Right atrium auricular region (tissue), 2 donors: ENCODE results near the gene TCAF1. TPM values are rescaled to one million over a fixed set of nuclear protein-coding genes. Genes with fewer than 3 reads are reported as not detected.
A peak's percentile ranks its signal among the peaks of the same experiment; 100 is the strongest.

Source experiments
- DNase-seq: peaks from one replicate; pipeline ENCODE4 v3.0.0-alpha.2; 2019; ENCODE audit warnings: low spot score
- H3K27ac ChIP-seq, 2 donors: fragments of 200-600 bp; sonication (generic); 1 replicate in 1 of 2; 2 replicates in 1 of 2; pipeline ENCODE4 v1.5.1; 2016 to 2019
- H3K27me3 ChIP-seq, 2 donors: fragments of 200-600 bp; sonication (generic); one replicate each; pipeline versions ENCODE4 v1.5.1 to v1.6.0; 2017 to 2019
- H3K36me3 ChIP-seq: fragments of 200-600 bp; sonication (generic); one replicate; pipeline ENCODE4 v1.5.1; 2016
- H3K4me1 ChIP-seq, 2 donors: fragments of 200-600 bp; sonication (generic); one replicate each; pipeline versions ENCODE4 v1.5.1 to v1.6.0; 2017 to 2019
- H3K4me3 ChIP-seq, 2 donors: fragments of 200-600 bp; sonication (generic); 1 replicate in 1 of 2; 2 replicates in 1 of 2; pipeline ENCODE4 v1.5.1; 2017 to 2019; ENCODE audit warnings: mild to moderate bottlenecking in 1 of 2, moderate library complexity in 1 of 2
- H3K9me3 ChIP-seq, 2 donors: fragments of 200-600 bp; sonication (generic); one replicate each; pipeline ENCODE4 v1.5.1; 2019
- CTCF ChIP-seq, 2 donors: fragments of 200-600 bp; sonication (generic); IDR thresholded peaks; one replicate each; pipeline ENCODE4 v1.5.1; 2019; ENCODE audit warnings: antibody characterized with exemption in 2 of 2
- total RNA-seq, 2 donors: library from RNA; depleted of rRNA; stranded (reverse); fragments of >200 nt; gene quantifications; one replicate each; pipeline ENCODE4 v1.1.0, GENCODE V29; 2016

Gene TCAF1
- total RNA-seq, 2 donors from 2014 or later, result 27.9 to 32.1 TPM

GRCh38 chr7:143889068-143889467 is 12.9 kb downstream of the TCAF1 start:
- Histone ChIP-seq H3K27ac (no peak overlapping the region), H3K9me3 (peaks cover 0 to 21% of the 10 kb centered on the region in 2 donors), H3K4me1 (peaks cover 0 to 8% of the 10 kb centered on the region in 2 donors), H3K27me3 (no peaks in the 10 kb centered on the region), H3K4me3 (no peak overlapping the region), H3K36me3 (no peaks in the 10 kb centered on the region)
- DNase-seq, result no peak
- TF ChIP-seq CTCF (IDR thresholded peaks at IDR 0.05), result no peak

GRCh38 chr7:143886826-143887477 is 15.0 kb downstream of the TCAF1 start:
- Histone ChIP-seq H3K27me3 (no peaks in the 10 kb centered on the region), H3K27ac (no peak overlapping the region), H3K4me3 (no peak overlapping the region), H3K4me1 (peaks cover 0 to 12% of the 10 kb centered on the region in 2 donors), H3K9me3 (peaks cover 0 to 10% of the 10 kb centered on the region in 2 donors), H3K36me3 (no peaks in the 10 kb centered on the region)
- TF ChIP-seq CTCF (IDR thresholded peaks at IDR 0.05), result no peak
- no peak for DNase-seq

GRCh38 chr7:143885951-143886350 is 16.0 kb downstream of the TCAF1 start:
- TF ChIP-seq CTCF (IDR thresholded peaks at IDR 0.05), result no peak
- Histone ChIP-seq H3K27me3 (no peaks in the 10 kb centered on the region), H3K9me3 (peaks cover 0 to 10% of the 10 kb centered on the region in 2 donors), H3K4me3 (no peak overlapping the region), H3K27ac (no peak overlapping the region), H3K36me3 (no peaks in the 10 kb centered on the region), H3K4me1 (peaks cover 0 to 21% of the 10 kb centered on the region in 2 donors)
- DNase-seq, result no peak

GRCh38 chr7:143884969-143885559 is 16.9 kb downstream of the TCAF1 start:
- Histone ChIP-seq H3K9me3 (peaks cover 0 to 10% of the 10 kb centered on the region in 2 donors), H3K4me3 (peak overlapping the region; percentile 14 to 43), H3K27ac (peak overlapping the region in 1 of 2 donors; percentile 18), H3K27me3 (no peaks in the 10 kb centered on the region), H3K36me3 (no peaks in the 10 kb centered on the region), H3K4me1 (peaks cover 0 to 21% of the 10 kb centered on the region in 2 donors)
- no peak for TF ChIP-seq CTCF (IDR thresholded peaks at IDR 0.05)
- no peak for DNase-seq

- no peaks in the 10 kb centered on the region for H3K36me3 ChIP-seq
- H3K9me3 ChIP-seq, result peaks cover 0 to 9% of the 10 kb centered on the region in 2 donors
- no peaks in the 10 kb centered on the region for H3K27me3 ChIP-seq
- H3K27ac ChIP-seq, result no peak overlapping the region
- no peak for DNase-seq
- peak overlapping the region in 1 of 2 donors; percentile 43 for H3K4me3 ChIP-seq
- no peak for TF ChIP-seq CTCF (IDR thresholded peaks at IDR 0.05)
- peaks cover 0 to 21% of the 10 kb centered on the region in 2 donors for H3K4me1 ChIP-seq
Measured at GRCh38 chr7:143884241-143884968, 17.6 kb downstream of the TCAF1 start.
